Raji (cell line): ENCODE measurements around the gene SHD.

ENCODE experiments used
- POLR2A ChIP-seq: IDR thresholded peaks from 2 replicates; pipeline ENCODE4 v1.6.1; 2011; ENCODE audit warnings: low read depth, low read length, control low read depth; ENCODE audit not compliant: insufficient read depth

The SHD gene

GRCh38 chr19:4266253-4267000 lies 12.6 kb upstream of the SHD start:
- no peak for TF ChIP-seq POLR2A

- TF ChIP-seq POLR2A, result no peak
Measured at GRCh38 chr19:4267101-4267900, 11.8 kb upstream of the SHD start.

GRCh38 chr19:4267901-4268815 lies 10.9 kb upstream of the SHD start:
- TF ChIP-seq POLR2A, result no peak

- TF ChIP-seq POLR2A, result no peak
Measured at GRCh38 chr19:4268816-4269430, 10.1 kb upstream of the SHD start.

- no peak for TF ChIP-seq POLR2A
Measured at GRCh38 chr19:4272894-4273293, 6.2 kb upstream of the SHD start.

- no peak for TF ChIP-seq POLR2A
Measured at GRCh38 chr19:4277191-4277696, 1.8 kb upstream of the SHD start.

GRCh38 chr19:4278010-4278409 lies 1.1 kb upstream of the SHD start:
- TF ChIP-seq POLR2A, result no peak

GRCh38 chr19:4279267-4279529 lies 132 bp downstream of the SHD start:
- no peak for TF ChIP-seq POLR2A

- TF ChIP-seq POLR2A, result no peak
Measured at GRCh38 chr19:4279530-4280422, 710 bp downstream of the SHD start.

- TF ChIP-seq POLR2A, result no peak
Measured at GRCh38 chr19:4284176-4284958, 5.3 kb downstream of the SHD start.

- TF ChIP-seq POLR2A, result no peak
Measured at GRCh38 chr19:4284974-4285373, 5.9 kb downstream of the SHD start.

- no peak for TF ChIP-seq POLR2A
Measured at GRCh38 chr19:4288091-4288777, 9.2 kb downstream of the SHD start.
